HG03064 (cell line): ENCODE data around the gene MSI1.

Experiments
- ATAC-seq: cut with Tn5 transposase; IDR thresholded peaks from one replicate; pipeline ENCODE4 v1.9.1; 2021; ENCODE audit warnings: low read depth; ENCODE audit not compliant: unreplicated experiment

The MSI1 gene

DNA sequence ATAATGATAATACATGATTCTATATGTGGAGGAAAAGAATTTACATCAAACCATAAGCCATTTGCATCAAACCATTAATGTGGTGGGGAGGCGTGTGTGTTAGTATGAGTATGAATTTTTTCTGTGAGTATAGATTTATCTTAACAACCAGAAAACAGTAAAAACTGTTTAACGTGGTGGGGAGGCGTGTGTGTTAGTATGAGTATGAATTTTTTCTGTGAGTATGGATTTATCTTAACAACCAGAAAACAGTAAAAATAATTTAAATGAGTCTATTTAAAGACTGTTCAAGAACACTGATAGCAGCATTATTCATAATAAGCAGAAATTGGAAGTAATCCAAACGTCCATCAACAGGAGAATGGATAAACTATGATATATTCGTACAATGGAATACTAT is 9.1 kb upstream of the MSI1 start:
- ATAC-seq = no peak

- ATAC-seq = no peak
Observed at GRCh38 chr12:120377611-120378010, 8.6 kb upstream of the MSI1 start.

DNA sequence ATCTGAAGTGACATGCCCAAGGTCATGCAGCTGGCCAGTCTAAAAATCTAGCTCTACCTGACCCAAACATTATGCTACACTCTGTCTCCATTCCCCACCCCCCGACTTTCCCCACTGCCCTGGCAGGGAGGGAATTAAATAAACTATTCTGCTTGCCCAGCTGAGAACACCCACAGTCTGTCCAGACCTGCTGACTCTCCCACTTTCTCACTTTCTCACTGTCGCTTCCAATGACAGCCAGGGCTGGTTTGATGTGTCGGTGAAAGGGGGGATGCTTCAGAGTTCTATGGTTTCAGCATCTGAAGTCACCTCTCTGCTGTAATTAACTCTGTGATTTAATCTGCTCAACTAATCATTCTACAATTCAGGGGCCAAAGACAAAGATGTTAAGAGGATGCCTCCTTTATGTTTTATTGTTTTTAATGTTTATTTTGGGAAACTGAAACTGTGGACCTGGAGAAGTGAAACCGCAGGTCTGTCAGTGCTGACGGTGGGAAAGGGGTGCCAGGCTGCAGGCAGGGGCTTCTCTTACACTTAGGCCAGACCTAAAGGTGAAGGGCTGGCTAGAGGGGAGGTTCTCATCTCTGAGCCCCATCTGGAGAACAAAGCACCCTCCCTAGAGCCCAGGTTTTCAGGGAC is 8.1 kb upstream of the MSI1 start:
- ATAC-seq = no peak

DNA sequence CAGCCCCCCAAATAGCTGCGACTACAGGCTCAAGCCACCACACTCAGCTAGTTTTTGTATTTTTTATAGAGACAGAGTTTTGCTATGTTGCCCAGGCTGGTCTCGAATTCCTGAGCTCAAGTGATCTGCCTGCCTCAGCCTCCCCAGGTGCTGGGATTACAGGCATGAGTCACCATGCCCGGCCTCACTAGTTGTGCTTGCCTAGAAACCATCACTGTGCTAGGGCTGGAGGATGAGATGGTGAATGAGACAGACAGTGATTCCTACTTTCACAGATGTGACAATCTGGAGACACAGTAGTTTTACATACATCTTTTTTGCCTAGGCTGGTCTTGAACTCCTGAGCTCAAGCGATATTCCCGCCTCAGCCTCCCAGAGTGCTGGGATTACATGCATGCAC is 7.5 kb upstream of the MSI1 start:
- no peak for ATAC-seq

DNA sequence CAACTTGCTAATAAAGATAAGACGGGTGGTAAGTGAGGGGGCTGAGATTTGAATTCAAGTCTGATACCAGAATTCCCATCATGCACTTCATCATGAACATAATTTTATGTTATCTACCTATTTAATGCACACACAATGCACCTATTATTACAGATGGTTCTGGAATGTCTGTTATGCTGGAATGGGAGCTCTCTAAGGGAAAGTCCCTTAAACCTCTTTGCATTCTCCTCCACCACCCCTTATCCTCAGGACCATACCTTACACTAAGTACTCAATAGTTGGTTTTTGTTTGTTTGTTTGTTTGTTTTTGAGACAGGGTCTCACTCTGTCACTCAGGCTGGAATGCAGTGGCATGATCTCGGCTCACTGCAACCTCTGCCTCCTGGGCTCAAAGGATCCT is 7.0 kb upstream of the MSI1 start:
- no peak for ATAC-seq

GRCh38 chr12:120373683-120374082 is 4.7 kb upstream of the MSI1 start:
- no peak for ATAC-seq

DNA sequence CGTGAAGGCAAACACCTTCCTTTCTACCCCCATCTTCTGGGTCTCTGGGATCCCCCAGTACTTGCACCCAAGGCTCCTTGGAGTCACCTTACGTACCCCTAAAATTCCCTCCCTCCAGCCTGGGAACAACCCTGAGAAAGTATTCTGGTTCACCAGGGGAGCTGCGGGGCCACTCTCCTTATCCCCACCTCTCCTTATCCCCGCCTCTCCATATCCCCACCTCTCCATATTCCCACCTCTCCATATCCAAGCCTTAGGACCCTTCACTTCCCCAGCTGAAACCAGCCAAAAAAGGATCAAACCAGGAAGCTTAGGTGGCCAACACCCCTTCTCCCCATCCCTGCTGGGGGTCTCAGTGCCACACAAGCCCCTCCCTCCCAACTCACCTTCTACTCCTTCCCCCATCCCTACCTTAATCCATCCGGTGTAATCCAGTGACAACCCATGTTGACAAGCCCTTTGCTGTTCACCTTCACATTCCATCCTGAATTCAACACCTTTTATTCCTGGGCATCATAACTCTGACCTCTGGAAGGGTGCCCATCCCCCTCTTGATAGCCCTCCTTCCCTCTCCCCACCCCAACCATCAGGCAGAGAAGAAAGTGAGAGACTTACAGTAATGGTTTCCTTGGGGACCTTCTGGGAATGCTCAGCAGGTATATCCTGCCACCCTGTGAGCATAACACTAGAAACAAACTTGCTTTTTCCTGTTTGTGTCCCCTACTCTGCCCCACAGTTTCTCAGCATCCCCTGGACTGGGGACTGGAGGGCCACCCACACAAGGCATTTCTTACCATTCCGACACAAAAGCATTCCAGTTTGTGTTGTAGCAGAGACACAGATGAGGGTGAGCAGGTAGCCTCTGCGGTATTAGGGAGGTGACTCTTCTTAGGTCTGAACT is 1.6 kb upstream of the MSI1 start:
- no peak for ATAC-seq

DNA sequence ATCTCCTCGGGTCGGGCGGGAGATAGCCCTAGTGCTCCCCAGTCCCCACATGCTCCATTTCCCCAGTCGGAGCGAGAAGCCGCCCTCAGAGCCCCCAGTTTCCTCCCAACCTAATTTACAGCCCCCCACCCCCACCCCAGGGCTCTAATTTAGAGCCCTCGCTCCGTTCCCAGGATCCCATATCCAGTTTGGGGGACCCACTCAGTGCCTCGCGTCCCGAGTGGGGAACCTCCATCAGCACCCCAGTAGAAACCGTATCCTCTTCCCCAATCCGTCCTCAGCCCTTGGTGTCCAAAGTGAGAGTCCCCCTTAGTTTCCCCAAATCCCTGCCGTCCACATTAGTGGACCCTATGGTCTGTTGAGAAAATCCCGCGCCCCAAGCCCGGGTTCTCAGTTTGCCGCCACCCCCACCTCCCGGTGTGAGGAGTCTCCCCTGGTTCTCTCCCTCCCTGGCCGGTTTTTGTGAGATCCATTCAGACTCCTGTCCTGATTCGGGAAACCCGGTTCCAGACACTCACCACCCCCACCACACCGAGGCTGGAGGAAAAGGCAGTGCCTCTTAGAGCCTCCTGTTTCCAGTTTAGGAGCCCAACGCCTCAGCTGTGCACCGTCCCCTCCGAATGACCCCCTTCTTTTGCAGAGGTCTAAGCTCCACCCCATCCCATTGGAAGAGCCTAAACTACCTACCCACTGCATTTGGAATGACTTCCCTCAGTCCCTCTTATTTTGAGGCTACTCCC is 809 bp upstream of the MSI1 start:
- ATAC-seq = no peak

DNA sequence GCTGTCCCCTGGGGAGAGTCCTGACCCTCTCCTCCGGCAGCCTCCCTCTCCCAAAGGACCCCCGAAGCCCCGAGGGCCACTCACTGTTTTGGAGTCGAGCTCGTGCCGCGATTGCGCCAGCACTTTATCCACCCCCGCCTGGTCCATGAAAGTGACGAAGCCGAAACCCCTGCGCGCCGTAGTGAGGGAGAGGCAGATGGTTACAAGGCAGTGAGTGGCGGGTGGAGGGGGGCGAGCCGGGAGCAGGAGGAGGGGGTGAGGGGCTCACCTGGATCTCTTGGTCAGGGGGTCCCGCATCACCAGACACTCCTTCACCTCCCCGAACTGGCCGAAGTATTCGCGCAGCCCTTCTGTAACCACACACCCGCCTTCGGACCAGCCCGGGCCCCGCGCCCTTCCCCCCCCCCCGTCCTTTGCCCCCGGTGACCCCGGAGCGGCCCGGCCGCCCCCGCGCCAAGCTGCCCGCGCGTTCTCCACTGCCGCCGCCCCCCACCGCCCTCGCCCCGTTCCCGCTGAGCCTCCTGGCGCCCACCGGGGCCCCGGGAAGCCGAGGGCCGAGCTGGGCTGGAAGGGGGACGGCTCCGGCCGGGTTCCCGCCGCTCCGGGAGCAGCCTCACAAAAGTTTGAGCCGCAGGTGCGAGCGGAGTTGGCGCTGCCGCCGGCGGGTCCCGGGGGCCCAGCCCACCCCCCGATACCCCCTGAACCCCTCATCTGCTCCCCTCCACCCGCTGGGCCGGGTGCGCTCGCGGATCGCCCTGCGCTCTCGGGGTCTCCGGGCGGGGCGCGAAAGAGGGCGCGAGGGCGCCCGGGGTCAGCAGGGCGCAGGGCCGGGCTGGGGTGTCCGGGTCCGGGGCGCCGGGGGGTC is 808 bp downstream of the MSI1 start:
- ATAC-seq = no peak

- no peak for ATAC-seq
Observed at GRCh38 chr12:120367233-120367923, 1.6 kb downstream of the MSI1 start.

- no peak for ATAC-seq
Observed at GRCh38 chr12:120366845-120367232, 2.1 kb downstream of the MSI1 start.

DNA sequence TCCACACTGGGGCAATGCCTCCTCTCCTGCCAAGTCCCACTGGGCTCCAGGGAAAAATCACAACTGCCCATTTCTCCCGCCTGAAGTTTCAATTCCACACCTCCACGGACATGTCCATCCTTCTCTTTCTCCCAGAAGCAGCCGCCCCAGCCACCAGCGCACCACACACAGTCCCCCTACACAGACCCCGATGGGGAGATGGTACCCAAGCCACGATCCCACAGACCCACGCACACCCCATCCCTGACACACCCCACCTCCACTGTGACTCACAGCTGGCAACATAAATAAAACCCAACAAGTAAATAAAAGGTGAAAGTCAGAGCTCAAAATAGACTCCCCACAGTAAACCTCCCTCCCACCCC is 2.6 kb downstream of the MSI1 start:
- ATAC-seq = no peak

- no peak for ATAC-seq
Observed at GRCh38 chr12:120365675-120366340, 3.2 kb downstream of the MSI1 start.

GRCh38 chr12:120364487-120364886 is 4.5 kb downstream of the MSI1 start:
- no peak for ATAC-seq

DNA sequence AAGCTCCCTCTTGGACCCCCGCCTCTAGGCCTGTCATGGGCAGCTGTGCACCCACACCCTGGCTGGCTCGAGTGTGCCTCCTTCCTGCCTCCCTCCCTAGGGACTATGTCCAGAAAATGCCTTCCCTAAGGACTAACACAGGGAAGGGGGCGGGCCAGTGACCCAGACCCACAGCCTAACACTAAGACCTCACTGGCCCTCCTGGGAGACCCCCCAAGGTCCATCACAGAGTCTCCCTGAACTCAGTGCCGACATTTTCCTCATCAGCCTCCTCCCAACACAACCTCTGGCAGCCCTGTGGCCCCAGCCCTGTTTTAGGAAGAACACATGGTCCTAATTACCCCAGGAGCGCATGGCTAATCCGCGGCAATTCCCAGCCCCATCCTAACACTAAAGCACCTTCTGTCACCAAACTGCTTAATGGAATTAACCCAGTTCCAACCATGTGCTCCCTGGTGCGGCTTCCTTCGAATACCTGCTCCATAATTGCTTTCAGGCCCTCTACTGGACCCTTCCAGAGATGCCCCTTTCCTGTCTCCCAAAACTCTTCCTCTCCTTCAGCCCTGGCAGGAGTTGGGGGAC is 5.6 kb downstream of the MSI1 start:
- no peak for ATAC-seq

DNA sequence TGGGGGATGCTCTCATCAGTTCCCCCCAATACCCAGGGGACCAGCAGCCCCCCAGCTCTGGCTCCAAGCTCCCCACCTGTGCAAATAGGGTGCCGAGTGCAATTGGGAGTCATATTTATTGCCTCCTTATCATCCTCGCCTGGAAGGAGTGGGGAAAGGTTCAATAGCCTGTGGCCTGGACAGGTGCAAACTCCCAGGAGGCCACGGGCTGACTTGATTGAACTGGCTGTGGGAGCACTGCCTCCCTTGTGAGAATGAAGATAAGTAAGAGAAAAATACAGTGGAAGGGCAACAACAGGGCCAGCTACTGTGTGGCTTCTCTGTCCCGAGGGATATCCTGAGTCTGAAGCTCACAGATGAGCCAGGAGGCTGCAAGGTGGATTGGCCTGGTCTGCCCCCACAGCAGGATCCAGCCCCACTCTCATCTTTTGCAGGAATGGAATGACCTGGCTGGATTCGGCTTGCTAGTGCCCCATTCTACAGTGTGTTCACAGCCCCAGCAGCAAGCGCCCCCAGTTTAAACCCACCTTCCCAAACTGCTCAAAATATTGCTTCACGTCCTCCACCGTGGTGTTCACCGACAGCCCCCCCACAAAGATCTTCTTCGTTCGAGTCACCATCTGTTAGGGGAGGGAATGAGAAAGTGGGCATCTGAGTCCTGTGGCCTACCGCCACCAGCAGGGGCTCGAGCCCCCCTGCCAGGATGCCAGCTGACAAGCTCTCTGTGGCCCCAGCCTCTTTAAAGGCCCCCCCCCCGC is 6.3 kb downstream of the MSI1 start:
- ATAC-seq = no peak

GRCh38 chr12:120361506-120362208 is 7.3 kb downstream of the MSI1 start:
- no peak for ATAC-seq

GRCh38 chr12:120359128-120359527 is 9.8 kb downstream of the MSI1 start:
- ATAC-seq = no peak
